Measurements from ENCODE around the gene PGAM2.

Gene PGAM2

GRCh38 chr7:44103923-44104859 is 38.8 kb upstream of the PGAM2 start, which contains the start of gene AEBP1:
Gene AEBP1 (plus strand): TSS chr7:44104345. CDS start chr7:44104666, 321 bp downstream.
- no peak for DNase-seq (ENCODE audit: low read depth in 2 of 2)

GRCh38 chr7:44103566-44103922 is 38.2 kb upstream of the PGAM2 start:
- DNase-seq (ENCODE audit: low read depth in 2 of 2), result no peak

DNA sequence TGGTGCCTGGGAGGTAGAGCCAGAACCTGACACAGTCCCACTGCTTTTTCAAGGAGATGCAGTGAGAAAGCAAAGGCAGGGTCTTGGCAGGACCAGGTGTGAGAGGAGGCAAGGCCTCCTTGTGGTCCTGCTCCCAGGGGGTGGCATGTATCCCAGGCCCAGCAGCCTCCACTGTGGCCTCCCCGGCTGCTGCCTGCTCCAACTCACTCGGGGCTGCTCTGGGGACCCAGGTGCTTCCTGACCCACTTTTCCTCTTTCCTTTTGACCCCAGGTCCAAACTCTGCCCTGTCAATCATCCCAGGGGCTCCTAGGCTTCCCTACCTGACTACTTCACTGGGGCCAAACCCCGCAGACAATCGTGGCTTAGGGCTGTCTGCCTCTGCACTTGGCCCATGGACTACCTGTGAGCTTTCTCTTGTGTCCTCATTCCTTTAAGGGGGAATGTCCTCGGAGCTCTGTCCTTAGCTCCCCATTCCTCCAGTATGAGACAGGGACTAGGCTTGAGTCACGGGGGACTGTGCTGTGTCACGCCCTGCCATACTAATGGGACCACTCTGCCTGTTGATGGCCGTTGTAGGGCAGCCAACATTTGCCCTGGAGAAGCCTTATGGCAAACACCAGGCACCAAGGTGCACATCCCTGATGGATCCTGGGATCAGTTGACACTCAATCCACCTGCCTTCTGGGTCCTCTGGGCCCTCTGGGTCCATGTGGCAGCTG is 37.6 kb upstream of the PGAM2 start:
- DNase-seq (ENCODE audit: low read depth in 2 of 2), result no peak

DNA sequence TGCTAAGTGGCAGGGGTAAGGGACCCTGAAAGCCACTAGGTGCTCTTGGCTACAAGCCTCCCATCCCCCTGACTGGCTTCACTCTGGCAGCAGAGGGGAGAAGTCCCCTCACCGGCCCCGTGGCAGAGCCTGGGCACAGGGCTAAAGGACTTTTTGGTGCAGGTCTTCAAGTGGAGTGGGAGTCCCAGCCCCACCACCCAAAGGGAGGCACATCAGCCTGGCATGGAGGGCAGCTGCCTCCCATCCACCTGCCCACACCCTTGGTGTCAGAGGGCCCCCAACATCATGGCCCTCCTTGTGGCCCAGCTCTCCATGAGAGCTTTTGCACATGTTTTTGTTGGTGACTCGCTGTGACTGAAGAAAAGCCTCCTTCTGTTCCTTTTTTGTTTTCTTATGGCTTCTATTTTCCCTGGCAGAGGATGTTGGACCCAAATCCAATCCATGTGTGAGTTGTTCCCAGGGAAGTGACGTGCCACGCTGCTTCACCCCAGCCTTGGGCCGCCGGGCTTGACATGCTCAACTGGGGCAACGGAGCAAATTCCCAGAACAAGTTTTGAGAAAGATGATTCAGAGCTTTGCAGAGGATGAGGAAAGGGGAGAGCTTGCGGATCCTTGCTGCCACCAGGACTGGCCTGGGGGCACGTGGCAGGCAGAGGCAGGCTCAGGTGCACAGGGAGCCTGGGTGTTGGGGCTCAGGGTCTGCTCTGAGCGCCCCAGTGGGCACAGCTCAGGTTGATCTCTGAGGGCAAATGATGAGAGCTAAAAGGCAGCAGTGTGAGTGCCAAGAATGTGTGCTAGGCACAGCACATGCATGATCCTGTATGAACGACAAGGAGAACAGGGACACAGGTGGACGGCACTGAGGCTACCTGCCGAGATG is 36.8 kb upstream of the PGAM2 start:
- DNase-seq (ENCODE audit: low read depth in 2 of 2), result no peak

DNA sequence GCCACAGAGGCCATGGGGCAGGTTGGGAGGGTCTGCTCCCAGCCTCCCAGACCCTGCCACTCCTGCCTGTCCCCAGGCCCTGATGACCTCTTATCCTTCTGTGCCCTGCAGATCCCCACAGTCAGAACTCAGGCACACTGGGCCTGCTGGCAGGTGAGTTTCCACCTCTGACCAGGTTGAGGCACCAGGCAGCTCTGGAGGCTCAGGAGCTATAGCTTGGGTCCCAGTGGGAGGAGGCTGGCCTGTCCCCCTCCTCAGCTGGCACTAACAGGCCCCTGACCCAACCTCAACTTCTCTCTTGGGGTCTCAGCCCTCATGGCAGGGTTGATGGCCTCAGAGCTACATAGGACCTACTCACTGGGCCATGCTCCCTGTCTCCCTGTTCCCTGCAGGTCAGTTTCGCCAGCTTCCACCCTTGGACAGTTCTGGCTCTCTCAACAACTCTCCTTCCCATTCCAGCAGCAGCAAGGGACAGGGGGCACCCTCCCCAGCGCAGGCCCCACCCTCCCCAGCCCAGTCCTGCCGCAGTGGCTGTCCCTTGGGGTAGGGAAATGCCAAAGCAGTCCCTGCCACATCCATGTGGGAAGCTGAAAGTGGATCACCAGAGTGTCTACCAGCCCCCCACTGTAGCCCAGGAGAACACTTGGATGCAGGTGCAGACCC is 36.1 kb upstream of the PGAM2 start:
- no peak for DNase-seq (ENCODE audit: low read depth in 2 of 2)

GRCh38 chr7:44100458-44101302 is 35.3 kb upstream of the PGAM2 start:
- DNase-seq (ENCODE audit: low read depth in 2 of 2), result no peak

- no peak for DNase-seq (ENCODE audit: low read depth in 2 of 2)
Observed at GRCh38 chr7:44099669-44100068, 34.3 kb upstream of the PGAM2 start.

DNA sequence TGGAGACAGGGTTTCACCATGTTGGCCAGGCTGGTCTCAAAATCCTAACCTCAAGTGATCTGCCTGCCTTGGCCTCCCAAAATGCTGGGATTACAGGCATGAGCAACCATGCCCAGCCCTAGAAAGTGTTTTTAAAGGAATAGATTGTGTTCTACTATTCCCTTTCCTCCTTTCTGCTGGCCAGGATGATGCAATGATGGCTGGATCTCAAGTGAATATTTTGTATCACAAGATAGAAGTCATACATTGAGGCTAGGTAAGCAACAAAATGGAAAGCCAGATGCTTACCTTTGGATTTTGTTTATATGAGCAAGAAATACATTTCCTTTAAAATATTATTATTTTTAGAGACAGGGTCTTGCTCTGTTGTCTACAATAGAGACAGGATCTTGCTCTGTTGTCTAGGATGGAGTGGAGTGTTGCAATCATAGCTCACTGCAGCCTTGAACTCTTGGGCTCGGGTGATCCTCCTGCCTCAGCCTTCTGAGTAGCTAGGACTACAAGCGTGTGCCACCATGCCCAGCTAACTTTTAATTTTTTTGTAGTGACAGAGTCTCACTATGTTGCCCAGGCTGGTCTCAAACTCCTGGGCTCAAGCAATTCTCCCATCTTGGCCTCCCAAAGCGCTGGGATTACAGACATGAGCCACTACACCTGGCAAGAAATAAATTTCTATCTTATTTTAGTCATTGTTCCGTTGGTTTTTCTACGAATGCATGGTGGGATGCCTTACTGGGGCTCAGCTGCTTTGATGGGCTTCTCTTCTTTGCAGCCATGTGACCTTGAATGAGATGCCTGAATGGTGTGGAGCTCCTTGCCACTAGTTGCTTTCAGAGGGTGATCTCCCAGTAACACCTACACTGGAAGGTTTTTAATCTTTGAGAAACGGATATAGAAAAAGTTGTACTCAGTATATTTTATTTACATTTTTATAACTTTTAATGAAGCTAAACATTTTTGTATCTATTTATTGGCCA is 33.0 kb upstream of the PGAM2 start:
- no peak for DNase-seq (ENCODE audit: low read depth in 2 of 2)

DNA sequence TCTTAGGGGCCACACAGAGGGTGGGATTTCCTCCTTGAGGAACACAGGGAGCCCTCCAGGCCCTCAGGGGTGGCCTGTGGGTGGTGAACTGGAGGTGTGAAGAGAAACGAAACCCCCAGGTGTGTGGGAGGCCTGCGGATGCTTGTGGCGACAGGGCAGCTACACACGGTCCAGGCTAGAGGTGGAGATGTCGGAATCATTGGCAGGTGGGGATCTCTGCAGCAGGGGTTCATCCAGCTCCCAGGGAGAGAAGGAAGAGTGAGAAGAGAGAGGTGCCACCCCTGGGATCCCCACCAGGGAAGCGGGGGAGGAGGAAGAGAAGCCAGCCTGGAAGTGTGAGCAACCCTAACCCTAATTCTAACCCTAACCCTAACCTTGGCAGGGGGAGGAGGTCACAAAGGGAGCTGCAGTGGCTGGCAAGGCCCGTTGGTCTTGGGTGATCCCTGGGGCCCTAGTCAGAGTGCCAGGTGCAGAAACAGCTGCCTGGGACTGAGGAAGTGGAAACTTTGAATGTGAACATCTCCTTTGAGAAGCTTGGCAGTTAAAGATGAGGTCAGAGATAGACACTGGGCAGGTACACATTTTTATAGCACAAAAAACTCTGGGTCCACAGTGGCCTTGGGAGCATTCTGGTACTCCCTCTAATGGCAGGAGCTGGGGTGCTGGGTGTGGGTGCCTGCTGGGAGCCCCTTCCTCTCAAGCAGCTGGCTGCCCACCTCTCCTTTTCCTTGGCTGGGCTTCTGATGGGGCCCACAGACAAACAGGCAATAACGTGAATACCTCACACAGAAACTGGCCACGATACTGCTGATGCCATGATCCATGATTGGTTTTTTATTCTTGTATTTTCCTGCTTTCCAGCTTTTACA is 31.9 kb upstream of the PGAM2 start:
- no peak for DNase-seq (ENCODE audit: low read depth in 2 of 2)

DNA sequence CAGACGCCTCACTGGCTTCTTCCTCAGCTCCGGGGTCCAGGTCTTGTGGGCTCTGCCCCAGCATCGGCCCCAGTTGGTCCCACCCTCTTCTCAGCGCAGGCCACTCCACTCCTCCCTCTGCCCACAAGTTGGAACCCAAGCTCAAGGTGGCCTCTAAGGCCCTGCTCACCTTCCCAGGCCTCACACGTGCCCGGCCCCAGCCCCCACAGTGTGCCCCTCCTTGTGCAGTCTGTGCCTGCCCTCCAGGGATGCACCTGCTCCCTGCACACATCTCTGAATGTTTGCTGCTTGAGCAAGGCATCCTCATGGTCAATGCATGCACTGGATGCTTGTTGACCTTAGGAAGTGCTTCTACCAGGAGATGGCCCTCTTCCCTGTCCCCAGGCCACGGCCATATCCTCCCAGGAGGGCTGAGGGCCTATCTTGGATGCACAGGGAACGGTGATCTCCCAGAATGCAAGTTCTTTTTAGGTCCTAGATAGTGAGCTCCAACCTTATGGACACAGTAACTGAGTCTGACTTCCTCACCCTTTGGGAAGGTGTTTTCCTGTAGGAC is 31.0 kb upstream of the PGAM2 start:
- DNase-seq (ENCODE audit: low read depth in 2 of 2), result no peak

GRCh38 chr7:44095781-44096180 is 30.4 kb upstream of the PGAM2 start:
- DNase-seq (ENCODE audit: low read depth in 2 of 2), result no peak

DNA sequence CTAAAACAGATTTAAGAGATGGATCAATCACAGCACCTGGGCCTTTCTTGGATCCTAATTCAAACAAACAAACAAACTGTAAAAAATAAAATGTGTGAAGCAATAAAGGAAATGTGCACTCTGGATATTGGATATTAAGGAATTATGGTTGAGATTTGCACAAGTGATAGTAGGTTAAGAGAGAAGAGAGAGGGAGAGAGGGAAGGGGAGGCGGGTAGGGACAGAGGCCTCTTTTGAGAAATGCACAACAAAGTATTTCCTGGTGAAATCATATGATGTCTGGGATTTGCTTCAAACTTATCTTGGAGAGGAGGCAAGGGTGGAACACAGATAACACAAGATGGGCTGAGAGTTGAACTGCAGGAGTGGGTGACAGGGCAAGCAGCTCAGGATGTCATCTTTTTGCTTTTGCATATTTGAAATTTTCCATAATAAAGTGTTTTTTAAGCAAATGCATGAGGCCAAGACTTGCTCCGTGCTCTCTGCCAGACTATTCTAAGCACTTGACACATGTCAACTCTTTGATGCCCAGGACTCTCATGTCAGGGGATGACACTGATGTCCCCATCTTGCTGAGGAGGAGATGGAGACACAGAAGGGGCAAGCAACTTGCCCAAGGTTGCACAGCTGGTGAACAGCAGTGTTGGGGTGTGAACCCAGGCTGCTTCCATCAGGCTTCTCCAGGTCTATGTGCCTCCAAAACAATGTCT is 29.7 kb upstream of the PGAM2 start:
- no peak for DNase-seq (ENCODE audit: low read depth in 2 of 2)

DNA sequence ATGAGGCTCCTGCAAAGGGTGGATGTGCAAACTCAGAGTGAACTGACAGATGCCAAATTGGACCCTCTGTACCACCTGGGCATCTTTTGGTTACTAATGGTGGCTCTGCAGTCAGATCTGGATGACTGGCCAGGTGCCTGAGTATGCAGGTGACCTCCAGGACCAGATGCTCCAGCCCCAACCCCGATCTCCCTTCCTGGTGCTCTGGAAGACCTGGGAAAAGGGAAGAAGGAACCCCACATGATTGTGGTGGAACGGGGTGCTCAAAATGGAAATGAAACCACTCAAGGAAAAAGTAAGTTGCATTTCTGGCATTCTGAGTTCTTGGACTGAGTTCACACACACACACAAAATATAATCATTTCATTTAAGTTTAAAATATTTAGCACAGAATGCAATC is 29.0 kb upstream of the PGAM2 start:
- no peak for DNase-seq (ENCODE audit: low read depth in 2 of 2)

DNA sequence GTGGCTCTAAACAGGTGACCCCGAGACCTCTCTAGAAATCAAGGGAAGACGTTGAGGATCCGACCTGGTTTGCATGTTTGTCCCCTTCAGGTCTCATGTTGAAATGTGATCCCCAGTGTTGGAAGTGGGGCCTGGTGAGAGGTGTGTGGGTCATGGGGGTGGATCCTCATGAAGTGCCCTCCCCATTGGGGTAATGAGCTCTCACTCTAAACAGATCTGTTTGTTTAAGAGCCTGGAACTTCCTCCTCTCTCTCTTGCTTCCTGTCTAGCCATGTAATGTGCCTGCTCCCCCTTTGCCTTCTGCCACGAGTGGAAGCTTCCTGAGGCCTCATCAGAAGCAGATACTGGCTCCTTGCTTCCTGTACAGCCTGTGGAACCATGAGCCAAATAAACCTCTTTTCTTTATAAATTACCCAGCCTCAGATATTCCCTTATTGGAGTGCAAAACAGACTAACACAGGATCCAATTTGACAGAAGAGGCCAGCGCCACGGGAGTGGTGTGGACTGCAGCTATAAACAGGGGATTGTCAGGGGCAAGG is 27.8 kb upstream of the PGAM2 start:
- no peak for DNase-seq (ENCODE audit: low read depth in 2 of 2)

DNA sequence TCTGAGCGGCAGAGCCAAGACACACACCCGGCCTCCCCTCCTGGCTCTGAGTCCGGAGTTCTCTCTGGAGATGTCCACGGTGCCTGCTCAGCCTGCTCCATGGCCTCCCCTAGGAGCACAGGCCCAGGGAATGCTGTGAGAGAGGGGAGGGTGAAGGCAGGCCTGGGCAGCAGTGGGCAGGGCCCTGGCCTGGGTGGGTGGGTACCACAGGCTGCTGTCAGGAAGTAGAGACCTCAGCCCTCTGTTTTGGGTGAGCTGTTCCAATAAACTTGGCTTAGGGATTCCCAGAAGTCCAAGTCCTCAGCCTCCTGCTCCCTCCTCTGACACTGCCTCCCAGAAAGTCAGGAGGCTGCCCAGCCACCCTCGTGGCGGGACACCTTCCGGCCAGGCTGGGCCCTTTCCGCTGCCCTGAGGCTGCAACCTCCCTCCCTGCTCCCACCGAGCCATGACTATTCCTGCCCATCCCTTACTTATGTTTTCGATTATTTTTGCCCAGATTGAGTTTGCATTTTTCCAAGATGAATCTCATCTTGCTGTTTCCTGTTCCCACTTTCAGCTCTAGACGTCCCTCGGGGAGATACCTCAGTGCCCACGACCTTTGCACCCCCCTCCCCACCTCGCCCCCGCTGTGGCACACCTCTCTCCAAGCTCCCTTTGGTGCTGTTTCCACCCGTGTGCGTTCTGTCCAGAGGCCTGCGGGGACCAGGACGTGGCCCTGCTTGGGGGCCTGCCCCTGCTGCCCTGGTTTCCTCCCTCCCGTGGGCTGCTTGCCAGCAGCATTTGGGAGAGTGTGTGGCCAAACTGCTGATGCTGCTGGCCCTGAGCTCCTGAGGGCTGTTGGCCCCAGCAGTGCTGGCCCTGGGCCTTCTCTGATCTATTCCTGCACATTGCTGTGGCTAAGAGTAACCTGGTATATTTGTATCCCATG is 22.8 kb upstream of the PGAM2 start:
- DNase-seq (ENCODE audit: low read depth in 2 of 2), result no peak

DNA sequence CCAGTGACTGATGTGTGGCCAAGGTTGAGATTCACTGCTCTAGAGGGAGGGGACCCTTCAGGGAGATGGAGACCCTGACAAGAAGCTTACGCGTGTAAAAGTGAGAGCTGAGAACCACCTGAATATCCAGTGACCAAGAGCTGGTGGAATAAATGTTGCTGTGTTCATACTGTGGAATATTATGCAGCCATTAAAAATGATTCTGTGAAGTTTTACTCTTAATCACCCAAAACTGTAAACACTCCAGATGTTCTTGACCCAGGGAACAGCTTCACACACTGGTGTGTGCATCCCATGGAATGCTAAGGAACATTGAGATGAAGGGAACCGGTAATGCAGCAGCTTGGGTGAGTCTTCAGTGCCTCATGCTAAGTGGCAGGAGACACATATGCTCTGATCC is 21.3 kb upstream of the PGAM2 start:
- no peak for DNase-seq (ENCODE audit: low read depth in 2 of 2)
